Measurements from ENCODE around the gene CACNA1A.

DNA sequence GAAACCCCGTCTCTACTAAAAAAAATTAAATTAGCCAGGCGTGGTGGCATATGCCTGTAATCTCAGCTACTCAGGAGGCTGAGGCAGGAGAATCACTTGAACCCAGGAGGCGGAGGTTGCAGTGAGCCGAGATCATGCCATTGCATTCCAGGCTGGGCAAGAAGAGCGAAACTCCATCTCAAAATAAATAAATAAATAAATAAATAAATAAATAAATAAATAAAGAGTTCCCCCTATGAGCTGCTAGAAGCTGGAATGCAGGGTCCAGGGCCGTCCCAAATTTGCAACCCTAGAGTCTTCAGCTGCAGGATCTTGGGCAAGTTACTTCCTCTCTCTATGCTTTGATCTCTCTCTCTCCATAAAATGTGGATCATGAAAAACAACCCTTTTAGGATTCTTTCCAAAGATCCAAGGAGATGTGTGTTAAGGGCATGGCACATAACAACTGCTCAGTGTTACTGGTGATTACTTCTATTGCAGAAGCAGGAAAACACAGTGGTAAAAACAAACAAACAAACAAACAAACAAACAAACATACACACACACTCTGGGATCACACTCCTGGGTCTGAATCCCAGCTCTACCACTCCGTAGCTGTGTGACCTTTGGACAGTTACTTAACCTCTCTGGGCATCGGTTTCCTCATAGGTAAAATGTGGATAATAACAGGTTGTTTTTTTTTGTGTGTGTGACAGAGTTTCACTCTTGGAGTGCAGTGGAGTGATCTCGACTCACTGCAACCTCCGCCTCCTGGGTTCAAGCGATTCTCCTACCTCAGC is 78.8 kb downstream of the CACNA1A start:
- no peak for TF ChIP-seq POLR2A (IDR thresholded peaks at IDR 0.05; ENCODE audit: low read depth, low read length)
- TF ChIP-seq, protein P1, sequence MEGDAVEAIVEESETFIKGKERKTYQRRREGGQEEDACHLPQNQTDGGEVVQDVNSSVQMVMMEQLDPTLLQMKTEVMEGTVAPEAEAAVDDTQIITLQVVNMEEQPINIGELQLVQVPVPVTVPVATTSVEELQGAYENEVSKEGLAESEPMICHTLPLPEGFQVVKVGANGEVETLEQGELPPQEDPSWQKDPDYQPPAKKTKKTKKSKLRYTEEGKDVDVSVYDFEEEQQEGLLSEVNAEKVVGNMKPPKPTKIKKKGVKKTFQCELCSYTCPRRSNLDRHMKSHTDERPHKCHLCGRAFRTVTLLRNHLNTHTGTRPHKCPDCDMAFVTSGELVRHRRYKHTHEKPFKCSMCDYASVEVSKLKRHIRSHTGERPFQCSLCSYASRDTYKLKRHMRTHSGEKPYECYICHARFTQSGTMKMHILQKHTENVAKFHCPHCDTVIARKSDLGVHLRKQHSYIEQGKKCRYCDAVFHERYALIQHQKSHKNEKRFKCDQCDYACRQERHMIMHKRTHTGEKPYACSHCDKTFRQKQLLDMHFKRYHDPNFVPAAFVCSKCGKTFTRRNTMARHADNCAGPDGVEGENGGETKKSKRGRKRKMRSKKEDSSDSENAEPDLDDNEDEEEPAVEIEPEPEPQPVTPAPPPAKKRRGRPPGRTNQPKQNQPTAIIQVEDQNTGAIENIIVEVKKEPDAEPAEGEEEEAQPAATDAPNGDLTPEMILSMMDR (conservative IDR thresholded peaks at IDR 0.05; ENCODE audit: low read depth, low read length) = no peak
- TF ChIP-seq SMC3 (IDR thresholded peaks at IDR 0.05; ENCODE audit: low read depth, low read length) = no peak
- TF ChIP-seq RAD21 (IDR thresholded peaks at IDR 0.05; ENCODE audit: low read length) = no peak
- TF ChIP-seq RCOR1 (IDR thresholded peaks at IDR 0.05; ENCODE audit: insufficient replicate concordance, low read length) = no peak
- TF ChIP-seq RFX5 (IDR thresholded peaks at IDR 0.05; ENCODE audit: low read depth, low read length) = no peak
- TF ChIP-seq BHLHE40 (IDR thresholded peaks at IDR 0.05; ENCODE audit: low read depth, low read length) = no peak
- no peak for TF ChIP-seq MXI1 (IDR thresholded peaks at IDR 0.05; ENCODE audit: borderline replicate concordance, low read depth, low read length)
- no peak for TF ChIP-seq MAFK (IDR thresholded peaks at IDR 0.05; ENCODE audit: low read depth, low read length)

Data from IMR-90 (cell line).